ENCODE data around the gene KLHL21. TPM values are rescaled to one million over a fixed set of nuclear protein-coding genes. Genes with fewer than 3 reads are reported as not detected.

The KLHL21 gene
- total RNA-seq, 1 experiment from 2014 or later = 38.0 TPM

DNA sequence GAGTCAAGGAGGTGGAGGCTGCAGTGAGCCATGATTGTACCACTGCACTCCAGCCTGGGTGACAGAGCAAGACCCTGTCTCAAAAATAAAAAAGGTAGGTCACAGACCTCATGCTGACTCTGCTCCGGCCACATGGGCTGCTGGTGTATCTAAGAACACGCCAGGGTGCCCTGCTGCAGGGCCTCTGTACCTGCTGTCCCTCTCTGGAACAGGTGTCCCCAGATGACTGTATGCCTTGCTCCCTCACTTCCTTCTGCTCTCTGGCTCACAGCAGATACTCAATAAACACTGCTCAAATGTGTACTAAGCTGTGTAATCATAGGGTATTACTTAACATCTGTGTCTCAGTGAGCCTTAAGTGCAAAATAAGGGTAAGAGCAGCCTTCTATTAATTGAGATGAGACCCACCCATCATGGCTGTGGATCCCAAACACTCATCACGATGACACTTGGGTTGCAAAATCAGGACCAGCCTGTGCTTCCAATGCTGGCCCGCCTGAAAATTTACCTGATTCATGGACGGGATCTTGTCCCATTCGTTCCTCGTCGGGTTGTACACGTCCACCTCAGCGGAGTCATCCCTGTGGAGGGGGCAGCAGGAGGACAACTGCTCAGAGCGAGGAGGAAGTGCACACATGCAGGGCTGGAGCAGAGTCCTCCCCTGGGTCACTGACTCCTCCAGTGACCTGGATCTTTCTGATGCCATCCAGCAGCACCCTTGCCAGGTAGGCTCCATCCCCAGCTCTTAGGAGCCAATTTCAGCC is 7.5 kb downstream of the KLHL21 start:
- intact Hi-C loops (cut with micrococcal nuclease; ENCODE audit: unreplicated experiment) = no loop called here
- BruUV-seq (replicated peaks) = no TSS peak

DNA sequence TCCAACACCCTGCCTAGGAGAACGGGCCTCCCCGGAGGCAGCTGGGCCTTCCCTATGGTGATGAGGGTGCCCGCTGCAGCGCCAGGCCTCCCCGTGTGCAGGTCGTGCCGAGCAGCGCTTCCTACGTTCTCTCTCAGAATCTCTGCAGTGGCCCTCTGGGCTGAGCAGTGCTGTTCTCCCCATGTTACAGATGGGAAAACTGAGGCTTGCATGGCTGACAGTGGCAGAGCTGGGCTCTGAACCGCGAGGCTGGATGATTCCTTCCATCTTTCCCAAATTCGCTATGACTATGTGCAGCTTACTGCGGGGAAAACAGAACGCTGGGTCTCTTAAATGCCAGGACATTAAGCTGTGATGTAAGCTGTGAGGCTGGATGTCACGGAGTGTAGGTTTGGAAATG is 8.9 kb downstream of the KLHL21 start:
- no peak overlapping the region for H3K4me3 ChIP-seq (ENCODE audit: low read depth, low read length, poor library complexity, severe bottlenecking)
- no TSS peak for BruUV-seq (replicated peaks)
- peaks cover 63% of the 10 kb centered on the region for H3K36me3 ChIP-seq (ENCODE audit: insufficient read depth, low read length, poor library complexity, severe bottlenecking)
- H3K27ac ChIP-seq (ENCODE audit: low read depth, low read length, poor library complexity, severe bottlenecking) = no peak overlapping the region
- TF ChIP-seq, protein P1, sequence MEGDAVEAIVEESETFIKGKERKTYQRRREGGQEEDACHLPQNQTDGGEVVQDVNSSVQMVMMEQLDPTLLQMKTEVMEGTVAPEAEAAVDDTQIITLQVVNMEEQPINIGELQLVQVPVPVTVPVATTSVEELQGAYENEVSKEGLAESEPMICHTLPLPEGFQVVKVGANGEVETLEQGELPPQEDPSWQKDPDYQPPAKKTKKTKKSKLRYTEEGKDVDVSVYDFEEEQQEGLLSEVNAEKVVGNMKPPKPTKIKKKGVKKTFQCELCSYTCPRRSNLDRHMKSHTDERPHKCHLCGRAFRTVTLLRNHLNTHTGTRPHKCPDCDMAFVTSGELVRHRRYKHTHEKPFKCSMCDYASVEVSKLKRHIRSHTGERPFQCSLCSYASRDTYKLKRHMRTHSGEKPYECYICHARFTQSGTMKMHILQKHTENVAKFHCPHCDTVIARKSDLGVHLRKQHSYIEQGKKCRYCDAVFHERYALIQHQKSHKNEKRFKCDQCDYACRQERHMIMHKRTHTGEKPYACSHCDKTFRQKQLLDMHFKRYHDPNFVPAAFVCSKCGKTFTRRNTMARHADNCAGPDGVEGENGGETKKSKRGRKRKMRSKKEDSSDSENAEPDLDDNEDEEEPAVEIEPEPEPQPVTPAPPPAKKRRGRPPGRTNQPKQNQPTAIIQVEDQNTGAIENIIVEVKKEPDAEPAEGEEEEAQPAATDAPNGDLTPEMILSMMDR (conservative IDR thresholded peaks at IDR 0.05; ENCODE audit: low read depth, low read length) = no peak
- TF ChIP-seq EZH2 (IDR thresholded peaks at IDR 0.05; ENCODE audit: borderline replicate concordance, low read depth, low read length, poor library complexity, severe bottlenecking) = no peak
- no peaks in the 10 kb centered on the region for H3K4me1 ChIP-seq (ENCODE audit: insufficient read depth, low read length, poor library complexity, severe bottlenecking)
- CTCF ChIA-PET = no interaction called here
- no peak for DNase-seq (ENCODE audit: low spot score)
- intact Hi-C loops (cut with micrococcal nuclease; ENCODE audit: unreplicated experiment) = no loop called here
- POLR2A ChIA-PET (ENCODE audit: low non-redundant PET) = no interaction called here
- H3K9me3 ChIP-seq (ENCODE audit: low read depth, low read length, poor library complexity, severe bottlenecking) = no peaks in the 10 kb centered on the region
- no peaks in the 10 kb centered on the region for H3K27me3 ChIP-seq (replicated peaks; ENCODE audit: insufficient read depth, low read depth, low read length, poor library complexity)

More for the DNA sequence above, 7.5 kb downstream of the KLHL21 start:
- TF ChIP-seq EZH2 (IDR thresholded peaks at IDR 0.05; ENCODE audit: borderline replicate concordance, low read depth, low read length, poor library complexity, severe bottlenecking) = no peak
- TF ChIP-seq, protein P1 (conservative IDR thresholded peaks at IDR 0.05; ENCODE audit: low read depth, low read length) = no peak
- POLR2A ChIA-PET (ENCODE audit: low non-redundant PET) = no interaction called here
- CTCF ChIA-PET = no interaction called here
- no peak overlapping the region for H3K27ac ChIP-seq (ENCODE audit: low read depth, low read length, poor library complexity, severe bottlenecking)
- no peak for DNase-seq (ENCODE audit: low spot score)
- peaks cover 60% of the 10 kb centered on the region for H3K36me3 ChIP-seq (ENCODE audit: insufficient read depth, low read length, poor library complexity, severe bottlenecking)
- no peaks in the 10 kb centered on the region for H3K9me3 ChIP-seq (ENCODE audit: low read depth, low read length, poor library complexity, severe bottlenecking)
- no peaks in the 10 kb centered on the region for H3K4me1 ChIP-seq (ENCODE audit: insufficient read depth, low read length, poor library complexity, severe bottlenecking)
- H3K27me3 ChIP-seq (replicated peaks; ENCODE audit: insufficient read depth, low read depth, low read length, poor library complexity) = no peaks in the 10 kb centered on the region
- no peak overlapping the region for H3K4me3 ChIP-seq (ENCODE audit: low read depth, low read length, poor library complexity, severe bottlenecking)

DNA sequence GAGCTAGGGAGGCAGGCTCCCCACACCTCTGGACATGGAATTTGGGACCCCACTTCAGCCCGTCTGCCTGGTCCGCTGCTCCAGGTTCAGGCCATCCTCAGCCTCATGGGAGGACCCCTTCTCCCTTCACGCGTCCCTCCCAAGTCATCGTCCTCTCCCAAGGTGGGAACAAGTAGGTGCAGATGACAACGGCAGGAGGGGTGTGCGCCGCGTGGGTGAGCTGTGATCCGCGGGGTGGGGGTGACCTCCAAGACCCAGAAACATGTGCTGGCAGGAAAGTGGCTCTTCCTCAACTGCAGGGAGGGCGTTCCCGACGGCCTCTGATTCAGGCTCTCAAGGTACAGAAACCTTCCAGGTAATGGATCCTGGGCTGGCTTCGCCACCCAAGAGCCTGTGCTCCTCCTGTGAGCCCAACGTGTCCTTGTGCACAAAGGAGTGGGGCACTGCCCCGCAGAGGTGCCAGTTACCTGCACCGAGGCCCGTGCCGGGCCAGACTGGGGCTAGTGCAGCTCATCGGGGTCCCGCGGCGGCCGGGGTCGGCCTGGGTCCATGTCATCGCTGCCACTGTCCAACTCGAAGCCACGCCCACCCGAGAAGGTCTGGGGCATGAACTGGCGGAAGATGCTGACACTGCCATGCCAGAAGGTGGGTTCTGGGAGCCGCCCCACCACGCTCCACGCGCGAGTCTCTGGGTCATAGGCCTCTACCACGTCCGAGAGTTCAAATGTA is 9.6 kb downstream of the KLHL21 start:
- no peak for TF ChIP-seq EZH2 (IDR thresholded peaks at IDR 0.05; ENCODE audit: borderline replicate concordance, low read depth, low read length, poor library complexity, severe bottlenecking)
- TF ChIP-seq, protein P1 (conservative IDR thresholded peaks at IDR 0.05; ENCODE audit: low read depth, low read length) = no peak
- POLR2A ChIA-PET (ENCODE audit: low non-redundant PET) = interaction anchor here (0.5 kb wide), 1 partner anchor 275 kb away, joined by 6 read pairs; no protein-coding TSS in a partner anchor
- H3K36me3 ChIP-seq (ENCODE audit: insufficient read depth, low read length, poor library complexity, severe bottlenecking) = peaks cover 68% of the 10 kb centered on the region

More for the DNA sequence above, 9.6 kb downstream of the KLHL21 start:
- DNase-seq (ENCODE audit: low spot score) = no peak
- no peak overlapping the region for H3K27ac ChIP-seq (ENCODE audit: low read depth, low read length, poor library complexity, severe bottlenecking)
- no TSS peak for BruUV-seq (replicated peaks)
- H3K27me3 ChIP-seq (replicated peaks; ENCODE audit: insufficient read depth, low read depth, low read length, poor library complexity) = no peaks in the 10 kb centered on the region
- no peak overlapping the region for H3K4me3 ChIP-seq (ENCODE audit: low read depth, low read length, poor library complexity, severe bottlenecking)
- no peaks in the 10 kb centered on the region for H3K9me3 ChIP-seq (ENCODE audit: low read depth, low read length, poor library complexity, severe bottlenecking)
- intact Hi-C loops (cut with micrococcal nuclease; ENCODE audit: unreplicated experiment) = no loop called here
- H3K4me1 ChIP-seq (ENCODE audit: insufficient read depth, low read length, poor library complexity, severe bottlenecking) = no peaks in the 10 kb centered on the region
- CTCF ChIA-PET = no interaction called here

Data from A673 (cell line).